HCT116 (cell line): ENCODE measurements around the gene GAPDH.

Source experiments
- CEBPB ChIP-seq: IDR thresholded peaks from 2 replicates; pipeline ENCODE4 v1.6.1; 2012; ENCODE audit warnings: low read depth
- CTCF ChIP-seq, 3 experiments: fragments of 200-600 bp in 1 of 3; sonication (generic) in 1 of 3; IDR thresholded peaks in 2 of 3; conservative IDR thresholded peaks in 1 of 3; 2 replicates each; pipeline ENCODE4 v1.5.1; 2012 to 2017; ENCODE audit warnings: low read depth in 2 of 3, low read length in 2 of 3, antibody characterized with exemption in 1 of 3, borderline replicate concordance in 1 of 3, control low read depth in 1 of 3, mild to moderate bottlenecking in 1 of 3, mixed read lengths in 1 of 3, mixed run types in 1 of 3, moderate library complexity in 1 of 3; ENCODE audit not compliant: insufficient read depth in 1 of 3
- EZH2phosphoT487 ChIP-seq: fragments of 200-600 bp; IDR thresholded peaks from 2 replicates; pipeline ENCODE4 v1.6.1; 2018; ENCODE audit warnings: antibody characterized with exemption, borderline replicate concordance
- POLR2A ChIP-seq: IDR thresholded peaks from 2 replicates; pipeline ENCODE4 v1.7.0; 2011; ENCODE audit warnings: borderline replicate concordance; ENCODE audit not compliant: insufficient read depth, insufficient read length; ENCODE audit errors: extremely low read depth
- POLR2AphosphoS5 ChIP-seq: IDR thresholded peaks from 2 replicates; pipeline ENCODE4 v1.6.1; 2011; ENCODE audit warnings: mild to moderate bottlenecking, low read depth, low read length, moderate library complexity
- RAD21 ChIP-seq: IDR thresholded peaks from 2 replicates; pipeline ENCODE4 v1.6.1; 2012; ENCODE audit warnings: low read depth, mild to moderate bottlenecking
- YY1 ChIP-seq: IDR thresholded peaks from 2 replicates; pipeline ENCODE4 v1.6.1; 2011; ENCODE audit warnings: low read length, low read depth, moderate library complexity, mild to moderate bottlenecking; ENCODE audit not compliant: insufficient replicate concordance; ENCODE audit errors: extremely low read depth

- TF ChIP-seq EZH2phosphoT487 = no peak
- no peak for TF ChIP-seq CTCF (IDR thresholded peaks at IDR 0.05 in 2 of 3, conservative IDR thresholded peaks at IDR 0.05 in 1 of 3; ENCODE audit: borderline replicate concordance in 1 of 3, insufficient read depth in 1 of 3, low read depth in 2 of 3, low read length in 2 of 3)
- TF ChIP-seq YY1 = no peak
- TF ChIP-seq POLR2A = no peak
- no peak for TF ChIP-seq RAD21
- TF ChIP-seq CEBPB = no peak
- no peak for TF ChIP-seq POLR2AphosphoS5
Measured at GRCh38 chr12:6526201-6526600, 8.1 kb upstream of the GAPDH start.
